WTC11 (cell line): ENCODE data around the gene CAMKK2. TPM values are rescaled to one million over a fixed set of nuclear protein-coding genes. Genes with fewer than 3 reads are reported as not detected.

Experiments used
- AFF4 ChIP-seq: sonication (generic); formaldehyde crosslinking; IDR thresholded peaks from 2 replicates; pipeline ENCODE4 v1.8.1; 2023; ENCODE audit warnings: mild to moderate bottlenecking, missing genetic modification reagents, borderline replicate concordance
- ARID4B ChIP-seq: sonication (generic); formaldehyde crosslinking; IDR thresholded peaks from 2 replicates; pipeline ENCODE4 v1.8.0; 2023; ENCODE audit warnings: missing genetic modification reagents, mild to moderate bottlenecking, borderline replicate concordance
- ATF2 ChIP-seq: sonication (generic); formaldehyde crosslinking; IDR thresholded peaks from 2 replicates; pipeline ENCODE4 v1.8.1; 2022; ENCODE audit warnings: low read depth, missing genetic modification reagents, borderline replicate concordance
- CBFB ChIP-seq: sonication (generic); formaldehyde crosslinking; IDR thresholded peaks from 2 replicates; pipeline ENCODE4 v1.8.1; 2022; ENCODE audit warnings: mild to moderate bottlenecking, low read depth, missing genetic modification reagents
- CDX4 ChIP-seq: fragments of 250-450 bp; sonication (Bioruptor Pico); IDR thresholded peaks from 2 replicates; pipeline ENCODE4 v1.9.0; 2021; ENCODE audit warnings: moderate library complexity, mild to moderate bottlenecking, inconsistent platforms, borderline replicate concordance
- E2F1 ChIP-seq: sonication (generic); formaldehyde crosslinking; IDR thresholded peaks from 2 replicates; pipeline ENCODE4 v1.8.0; 2022; ENCODE audit warnings: mild to moderate bottlenecking, missing genetic modification reagents
- ELF4 ChIP-seq: sonication (generic); formaldehyde crosslinking; IDR thresholded peaks from 2 replicates; pipeline ENCODE4 v1.8.1; 2022; ENCODE audit warnings: low read depth, mild to moderate bottlenecking, moderate library complexity, missing genetic modification reagents
- FOXK1 ChIP-seq: sonication (generic); formaldehyde crosslinking; IDR thresholded peaks from 2 replicates; pipeline ENCODE4 v1.8.0; 2022; ENCODE audit warnings: mild to moderate bottlenecking, moderate library complexity, missing genetic modification reagents
- GABPB1 ChIP-seq: sonication (generic); formaldehyde crosslinking; IDR thresholded peaks from 2 replicates; pipeline ENCODE4 v1.8.1; 2023; ENCODE audit warnings: mild to moderate bottlenecking, missing genetic modification reagents
- HMGA2 ChIP-seq: fragments of 250-450 bp; sonication (Bioruptor Pico); IDR thresholded peaks from 2 replicates; pipeline ENCODE4 v1.4.0; 2021; ENCODE audit warnings: mild to moderate bottlenecking, moderate library complexity
- IRF2 ChIP-seq: sonication (generic); formaldehyde crosslinking; IDR thresholded peaks from 2 replicates; pipeline ENCODE4 v1.8.0; 2022; ENCODE audit warnings: low read depth, missing genetic modification reagents, borderline replicate concordance
- JUN ChIP-seq: sonication (generic); formaldehyde crosslinking; IDR thresholded peaks from 2 replicates; pipeline ENCODE4 v1.8.0; 2023; ENCODE audit warnings: mild to moderate bottlenecking, missing genetic modification reagents
- MAX ChIP-seq: sonication (generic); formaldehyde crosslinking; IDR thresholded peaks from 2 replicates; pipeline ENCODE4 v1.8.0; 2022; ENCODE audit warnings: mild to moderate bottlenecking, missing genetic modification reagents
- MLX ChIP-seq: sonication (generic); formaldehyde crosslinking; IDR thresholded peaks from 2 replicates; pipeline ENCODE4 v1.8.1; 2023; ENCODE audit warnings: mild to moderate bottlenecking, missing genetic modification reagents, moderate library complexity
- NFYB ChIP-seq: sonication (generic); formaldehyde crosslinking; conservative IDR thresholded peaks from 2 replicates; pipeline ENCODE4 v1.8.0; 2022; ENCODE audit warnings: low read depth, missing genetic modification reagents
- NR3C1 ChIP-seq: sonication (generic); formaldehyde crosslinking; conservative IDR thresholded peaks from 2 replicates; pipeline ENCODE4 v1.8.1; 2023; ENCODE audit warnings: low read depth, mild to moderate bottlenecking, missing genetic modification reagents
- RELA ChIP-seq: sonication (generic); formaldehyde crosslinking; IDR thresholded peaks from 2 replicates; pipeline ENCODE4 v1.8.1; 2022; ENCODE audit warnings: missing genetic modification reagents, mild to moderate bottlenecking, borderline replicate concordance
- SOX15 ChIP-seq: fragments of 250-450 bp; sonication (Bioruptor Pico); IDR thresholded peaks from 2 replicates; pipeline ENCODE4 v1.9.0; 2021; ENCODE audit warnings: mild to moderate bottlenecking
- ZMAT4 ChIP-seq: fragments of 250-450 bp; sonication (Bioruptor Pico); IDR thresholded peaks from 2 replicates; pipeline ENCODE4 v1.9.0; 2021; ENCODE audit warnings: mild to moderate bottlenecking
- ZNF281 ChIP-seq: sonication (generic); formaldehyde crosslinking; IDR thresholded peaks from 2 replicates; pipeline ENCODE4 v1.8.0; 2023; ENCODE audit warnings: mild to moderate bottlenecking, missing genetic modification reagents
- ZNF396 ChIP-seq: fragments of 250-450 bp; sonication (Bioruptor Pico); IDR thresholded peaks from 2 replicates; pipeline ENCODE4 v1.8.0; 2021; ENCODE audit warnings: mild to moderate bottlenecking, moderate library complexity, borderline replicate concordance
- ZNF671 ChIP-seq: fragments of 250-450 bp; sonication (Bioruptor Pico); IDR thresholded peaks from 2 replicates; pipeline ENCODE4 v1.8.0; 2021; ENCODE audit warnings: mild to moderate bottlenecking
- total RNA-seq: library from RNA; stranded (reverse); gene quantifications from 3 replicates; pipeline ENCODE4 v1.2.3, GENCODE V29; 2021

Gene CAMKK2
- total RNA-seq, 1 experiment from 2014 or later, result 36.5 TPM

- TF ChIP-seq ARID4B (peak; percentile 36; the same call in 1 of the 2 replicates), E2F1 (CRISPR knock-in tag) (no peak), ATF2 (CRISPR knock-in tag) (no peak), HMGA2 (CRISPR knock-in tag) (no peak), ZMAT4 (CRISPR knock-in tag) (no peak), NFYB (no peak), NR3C1 (no peak), MLX (no peak), ZNF281 (CRISPR knock-in tag) (no peak), CBFB (no peak), ZNF671 (CRISPR knock-in tag) (no peak), CDX4 (CRISPR knock-in tag) (no peak), FOXK1 (CRISPR knock-in tag) (peak; percentile 27; the same call in 1 of the 2 replicates), GABPB1 (CRISPR knock-in tag) (no peak), AFF4 (no peak), MAX (CRISPR knock-in tag) (peak; percentile 65; the same call in 1 of the 2 replicates), IRF2 (CRISPR knock-in tag) (no peak), ZNF396 (CRISPR knock-in tag) (no peak), ELF4 (CRISPR knock-in tag) (no peak), RELA (CRISPR knock-in tag) (no peak), SOX15 (CRISPR knock-in tag) (no peak), JUN (CRISPR knock-in tag) (peak; percentile 53; the same call in 1 of the 2 replicates)
Observed at GRCh38 chr12:121295746-121296617, 527 bp downstream of the CAMKK2 start (continued).
